ENCODE measurements around the gene RO60. TPM values are rescaled to one million over a fixed set of nuclear protein-coding genes. Genes with fewer than 3 reads are reported as not detected.

The RO60 gene
- polyA plus RNA-seq, 1 of the 3 experiments (the other 2 are of a cell fraction): 6.4 TPM

GRCh38 chr1:193070386-193070753, 11.0 kb downstream of the RO60 start:
- no peak overlapping the region for H3K4me3 ChIP-seq (ENCODE audit: low read depth in 2 of 2, low read length in 1 of 2)
- CTCF ChIA-PET: interaction anchor here (0.8 to 2.3 kb wide), 3 partner anchors 11 to 51 kb away, joined by 3 to 5 read pairs (median 3); partner anchors contain the start of genes RO60 and UCHL5
- POLR2A ChIA-PET: interaction anchor here (0.8 kb wide), 1 partner anchor 34 kb away, joined by 3 read pairs; no protein-coding TSS in a partner anchor
- H3K9me3 ChIP-seq: no peaks in the 10 kb centered on the region
- TF ChIP-seq, protein P1, sequence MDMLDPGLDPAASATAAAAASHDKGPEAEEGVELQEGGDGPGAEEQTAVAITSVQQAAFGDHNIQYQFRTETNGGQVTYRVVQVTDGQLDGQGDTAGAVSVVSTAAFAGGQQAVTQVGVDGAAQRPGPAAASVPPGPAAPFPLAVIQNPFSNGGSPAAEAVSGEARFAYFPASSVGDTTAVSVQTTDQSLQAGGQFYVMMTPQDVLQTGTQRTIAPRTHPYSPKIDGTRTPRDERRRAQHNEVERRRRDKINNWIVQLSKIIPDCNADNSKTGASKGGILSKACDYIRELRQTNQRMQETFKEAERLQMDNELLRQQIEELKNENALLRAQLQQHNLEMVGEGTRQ (IDR thresholded peaks at IDR 0.05; ENCODE audit: borderline replicate concordance, low read depth, low read length): no peak
- TF ChIP-seq, protein P2, sequence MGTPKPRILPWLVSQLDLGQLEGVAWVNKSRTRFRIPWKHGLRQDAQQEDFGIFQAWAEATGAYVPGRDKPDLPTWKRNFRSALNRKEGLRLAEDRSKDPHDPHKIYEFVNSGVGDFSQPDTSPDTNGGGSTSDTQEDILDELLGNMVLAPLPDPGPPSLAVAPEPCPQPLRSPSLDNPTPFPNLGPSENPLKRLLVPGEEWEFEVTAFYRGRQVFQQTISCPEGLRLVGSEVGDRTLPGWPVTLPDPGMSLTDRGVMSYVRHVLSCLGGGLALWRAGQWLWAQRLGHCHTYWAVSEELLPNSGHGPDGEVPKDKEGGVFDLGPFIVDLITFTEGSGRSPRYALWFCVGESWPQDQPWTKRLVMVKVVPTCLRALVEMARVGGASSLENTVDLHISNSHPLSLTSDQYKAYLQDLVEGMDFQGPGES (IDR thresholded peaks at IDR 0.05; ENCODE audit: low read depth, low read length): no peak
- TF ChIP-seq USF1 (IDR thresholded peaks at IDR 0.05; ENCODE audit: borderline replicate concordance, low read depth): no peak
- no peak for TF ChIP-seq POLR2AphosphoS5 (IDR thresholded peaks at IDR 0.05; ENCODE audit: low read depth, low read length)
- no peak for TF ChIP-seq CHD2 (IDR thresholded peaks at IDR 0.05; ENCODE audit: low read length, partially characterized antibody)
- TF ChIP-seq ELF1 (IDR thresholded peaks at IDR 0.05): no peak
- TF ChIP-seq MEF2A (IDR thresholded peaks at IDR 0.05; ENCODE audit: borderline replicate concordance, low read depth): no peak
- TF ChIP-seq, protein P3, sequence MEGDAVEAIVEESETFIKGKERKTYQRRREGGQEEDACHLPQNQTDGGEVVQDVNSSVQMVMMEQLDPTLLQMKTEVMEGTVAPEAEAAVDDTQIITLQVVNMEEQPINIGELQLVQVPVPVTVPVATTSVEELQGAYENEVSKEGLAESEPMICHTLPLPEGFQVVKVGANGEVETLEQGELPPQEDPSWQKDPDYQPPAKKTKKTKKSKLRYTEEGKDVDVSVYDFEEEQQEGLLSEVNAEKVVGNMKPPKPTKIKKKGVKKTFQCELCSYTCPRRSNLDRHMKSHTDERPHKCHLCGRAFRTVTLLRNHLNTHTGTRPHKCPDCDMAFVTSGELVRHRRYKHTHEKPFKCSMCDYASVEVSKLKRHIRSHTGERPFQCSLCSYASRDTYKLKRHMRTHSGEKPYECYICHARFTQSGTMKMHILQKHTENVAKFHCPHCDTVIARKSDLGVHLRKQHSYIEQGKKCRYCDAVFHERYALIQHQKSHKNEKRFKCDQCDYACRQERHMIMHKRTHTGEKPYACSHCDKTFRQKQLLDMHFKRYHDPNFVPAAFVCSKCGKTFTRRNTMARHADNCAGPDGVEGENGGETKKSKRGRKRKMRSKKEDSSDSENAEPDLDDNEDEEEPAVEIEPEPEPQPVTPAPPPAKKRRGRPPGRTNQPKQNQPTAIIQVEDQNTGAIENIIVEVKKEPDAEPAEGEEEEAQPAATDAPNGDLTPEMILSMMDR (IDR thresholded peaks at IDR 0.05): no peak
- no peak for TF ChIP-seq FOXM1 (IDR thresholded peaks at IDR 0.05; ENCODE audit: low read depth)
- no peak for TF ChIP-seq JUND (IDR thresholded peaks at IDR 0.05)
- no peak for TF ChIP-seq TCF12 (IDR thresholded peaks at IDR 0.05)
- no peak for TF ChIP-seq GABPA (IDR thresholded peaks at IDR 0.05; ENCODE audit: low read depth)
- no peak for TF ChIP-seq PBX3 (IDR thresholded peaks at IDR 0.05)
- no peak for TF ChIP-seq MXI1 (IDR thresholded peaks at IDR 0.05; ENCODE audit: low read depth, low read length)
- TF ChIP-seq EP300 (IDR thresholded peaks at IDR 0.05; ENCODE audit: borderline replicate concordance in 1 of 2, low read depth in 1 of 2, low read length in 1 of 2): no peak
- TF ChIP-seq EZH2phosphoT487 (IDR thresholded peaks at IDR 0.05; ENCODE audit: borderline replicate concordance, low read depth): no peak
- TF ChIP-seq RCOR1 (IDR thresholded peaks at IDR 0.05; ENCODE audit: low read length): no peak
- no peak for TF ChIP-seq ZBTB33 (IDR thresholded peaks at IDR 0.05; ENCODE audit: borderline replicate concordance, low read depth)
- peaks cover 6 to 36% of the 10 kb centered on the region in 2 experiments for H3K36me3 ChIP-seq (replicated peaks in 1 of 2; ENCODE audit: control insufficient read depth in 1 of 2, insufficient read depth in 2 of 2, low read length in 1 of 2)
- WGBS (ENCODE audit: low lambda C conversion rate): 89% methylated on average over 2 of the region's 2 CpGs
- no peak overlapping the region for H3K4me2 ChIP-seq
- no peaks in the 10 kb centered on the region for H3K27me3 ChIP-seq (ENCODE audit: insufficient read depth)
- peaks cover 4% of the 10 kb centered on the region for H3F3A ChIP-seq (replicated peaks; ENCODE audit: insufficient read depth)
- peaks cover 84% of the 10 kb centered on the region for H3K79me2 ChIP-seq (ENCODE audit: insufficient read depth)
- no peaks in the 10 kb centered on the region for H3K9me2 ChIP-seq
- no peak overlapping the region for H3K9ac ChIP-seq
- H4K20me1 ChIP-seq (ENCODE audit: insufficient read depth): peaks cover 31% of the 10 kb centered on the region
- H3K4me1 ChIP-seq (ENCODE audit: control insufficient read depth in 1 of 2, insufficient read depth in 2 of 2, low read depth in 1 of 2, low read length in 1 of 2): peaks cover 4 to 6% of the 10 kb centered on the region in 2 experiments; a peak in 3 of 4 replicates
- H3K27ac ChIP-seq (ENCODE audit: low read depth in 2 of 2, low read length in 1 of 2): no peak overlapping the region
- H2AFZ ChIP-seq (ENCODE audit: low read depth): no peak overlapping the region
- DNase-seq: no peak
